NCI-H1694 (cell line): ENCODE results near the gene FAM78B.

ENCODE experiments used
- DNase-seq: peaks from one replicate; lab custom pipeline; 2025; lab: John Stamatoyannopoulos, UW

Gene FAM78B

DNA sequence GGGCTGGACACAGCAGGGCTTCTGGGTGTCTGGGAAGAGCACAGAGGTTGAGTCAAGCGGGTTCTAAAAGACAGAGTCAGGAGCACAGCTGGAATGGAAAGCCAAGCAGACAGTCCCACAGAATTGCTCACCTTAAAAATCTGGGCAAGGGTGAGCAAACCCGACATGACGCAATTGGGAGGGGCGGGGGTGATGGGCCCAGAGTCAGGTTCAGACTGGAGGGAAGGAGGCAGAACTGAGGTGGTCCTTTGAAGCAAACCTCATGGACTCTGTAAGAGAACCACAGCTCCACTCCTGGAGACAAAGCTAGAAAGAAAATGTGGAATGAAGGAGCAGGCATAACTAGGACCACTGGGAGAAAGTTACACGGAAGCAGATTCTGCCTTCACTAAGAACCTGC is 49.0 kb downstream of the FAM78B start:
- DNase-seq: no peak

DNA sequence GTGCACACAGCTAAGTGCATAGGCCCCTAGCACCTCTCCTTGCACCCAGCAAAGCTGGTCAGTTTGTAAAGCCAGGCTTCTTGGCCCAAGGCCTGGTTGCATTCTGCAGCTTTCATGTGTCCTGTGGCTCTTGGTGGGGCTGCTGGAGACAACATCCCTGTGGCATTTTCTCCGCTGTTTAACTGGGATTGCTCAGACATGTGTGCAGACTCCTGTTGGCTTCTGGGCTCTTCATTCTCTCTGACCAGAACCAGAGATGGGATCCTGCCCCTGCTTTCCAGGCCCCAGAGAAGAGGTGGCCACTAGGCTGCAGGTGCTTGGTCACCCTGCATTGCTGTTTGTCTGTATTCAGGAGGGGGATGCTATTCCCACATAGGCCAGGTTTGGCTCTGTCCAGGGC is 50.8 kb downstream of the FAM78B start:
- DNase-seq: no peak

DNA sequence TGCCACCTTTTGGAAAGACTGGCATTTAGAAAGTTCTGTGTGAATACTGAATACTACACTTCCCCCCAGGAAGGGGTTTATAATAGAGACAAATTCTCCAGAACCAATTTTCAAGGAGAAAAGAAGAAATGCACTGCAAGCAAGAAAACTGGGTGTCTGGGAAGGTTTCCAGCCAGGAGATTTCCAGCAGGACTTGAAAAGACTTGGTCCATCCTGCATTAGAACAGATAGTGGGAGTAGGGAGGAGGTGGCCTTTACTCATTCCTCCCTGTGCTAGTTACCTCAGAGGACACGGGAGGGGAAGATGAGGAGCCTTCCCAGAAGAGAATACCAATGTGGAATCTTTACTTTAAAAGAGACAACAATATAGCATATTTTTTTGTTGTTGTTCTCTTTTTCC is 52.4 kb downstream of the FAM78B start:
- no peak for DNase-seq

DNA sequence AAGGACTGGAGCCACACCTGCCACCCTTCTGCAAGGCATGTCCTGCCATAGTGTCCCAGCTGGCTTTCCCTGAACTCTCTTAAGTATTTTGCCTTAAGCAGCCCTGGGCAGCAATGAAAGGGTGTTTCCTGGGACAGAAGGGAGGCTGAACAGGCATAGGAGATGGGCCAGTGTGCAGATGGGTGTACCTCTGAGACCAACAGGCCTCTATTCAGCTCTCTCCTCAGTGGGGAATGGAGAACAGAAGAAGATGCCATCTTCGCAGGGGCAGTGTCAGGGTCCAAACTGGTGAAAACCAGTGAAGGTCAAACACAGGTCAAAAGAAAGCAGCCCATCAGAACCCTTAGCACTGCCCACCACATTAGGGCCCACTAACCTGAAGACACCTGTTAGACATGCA is 53.2 kb downstream of the FAM78B start:
- DNase-seq: no peak

DNA sequence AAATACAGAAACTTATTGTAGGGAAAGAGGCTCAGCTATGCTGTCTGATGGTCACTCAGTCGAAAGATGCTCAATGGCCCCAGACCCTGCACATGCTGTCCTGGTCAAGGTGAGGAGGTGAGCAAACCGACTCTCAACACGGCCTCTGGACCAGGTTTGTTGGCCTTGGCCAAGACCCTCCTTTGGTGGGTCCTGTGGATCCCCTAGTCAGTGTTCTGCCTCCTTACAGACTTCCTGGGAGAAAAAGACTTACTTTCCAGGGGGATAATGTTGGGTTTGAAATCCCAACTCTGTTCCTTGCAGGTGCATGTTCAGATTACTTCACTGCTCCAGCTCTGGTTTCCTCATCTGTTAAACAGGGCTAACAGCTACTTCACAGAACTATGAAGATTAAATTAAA is 53.8 kb downstream of the FAM78B start:
- DNase-seq: no peak

DNA sequence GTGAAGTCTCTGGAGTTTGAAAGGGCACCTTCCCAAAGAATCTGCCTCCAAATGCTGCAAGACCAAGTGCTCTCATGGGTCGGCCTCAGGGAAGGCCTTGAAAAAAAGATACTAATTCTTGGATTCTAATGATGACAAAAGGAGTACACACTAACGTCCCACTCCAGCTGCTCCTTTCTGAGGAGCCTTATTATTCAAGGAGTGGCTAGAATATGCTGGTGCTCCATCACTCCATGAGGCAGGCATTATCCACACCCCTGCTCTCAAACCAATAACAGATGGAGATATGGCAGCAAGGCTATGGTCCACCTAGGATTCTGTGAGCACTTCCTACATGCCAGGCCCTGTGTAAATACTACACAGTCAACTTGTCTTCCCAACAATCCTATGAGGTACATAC is 54.4 kb downstream of the FAM78B start:
- DNase-seq: no peak

DNA sequence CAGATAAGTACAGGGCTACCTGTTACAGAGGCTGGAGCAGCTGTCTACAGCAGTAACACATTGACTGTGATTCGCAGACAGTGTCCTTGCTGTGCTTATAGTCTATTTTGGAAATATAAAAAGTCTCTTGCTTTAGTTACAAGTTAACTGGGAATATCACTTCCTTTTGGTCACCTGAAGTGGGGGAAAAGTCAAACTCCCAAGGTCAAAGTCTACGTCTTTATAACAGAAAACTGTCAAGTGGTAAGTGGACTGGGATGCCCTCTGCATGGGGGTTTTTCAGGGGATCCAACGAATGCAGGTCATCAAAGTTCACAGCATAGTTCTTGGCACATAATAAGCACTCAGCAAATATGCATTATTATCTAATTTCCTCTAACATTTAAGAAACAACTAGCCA is 55.4 kb downstream of the FAM78B start:
- DNase-seq: no peak

DNA sequence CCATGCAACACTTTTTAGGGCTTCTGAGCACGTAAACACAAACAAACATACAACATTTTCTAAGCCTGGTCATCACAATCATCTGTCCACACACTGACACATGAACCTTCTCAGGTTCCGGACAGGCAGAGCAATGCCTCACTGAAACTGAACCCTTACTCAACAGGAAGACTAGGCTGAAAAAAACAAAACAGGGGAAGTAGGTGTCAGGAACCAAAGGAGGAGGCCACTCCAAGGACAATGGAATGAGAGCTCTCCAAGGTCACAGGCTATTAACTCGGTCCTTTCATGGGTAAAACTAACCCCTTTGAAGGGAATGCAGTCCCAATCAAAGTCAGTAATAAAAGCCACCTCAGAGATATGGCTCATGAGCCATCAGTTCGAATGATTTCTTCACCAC is 76.6 kb downstream of the FAM78B start:
- DNase-seq: no peak

DNA sequence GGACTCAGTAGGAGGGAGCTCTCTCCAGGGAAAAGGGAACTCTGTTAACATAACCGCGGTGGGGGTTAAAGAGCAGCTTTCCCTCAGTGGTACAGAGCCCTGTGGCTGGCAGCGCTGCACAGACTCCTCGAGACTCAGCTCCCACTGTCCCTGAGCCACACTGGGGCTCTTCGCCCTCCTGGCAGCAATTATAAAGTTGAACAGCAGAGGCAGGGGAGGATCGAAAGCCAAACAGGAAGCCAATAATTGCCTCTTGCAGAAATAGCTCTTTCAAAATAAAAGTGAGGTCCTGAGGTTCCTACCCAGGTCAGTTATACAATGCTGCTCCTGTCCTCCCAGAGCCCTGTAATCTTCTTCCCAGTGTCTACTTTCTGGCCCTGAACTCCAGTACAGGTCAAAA is 77.0 kb downstream of the FAM78B start:
- DNase-seq: peak; percentile 40

DNA sequence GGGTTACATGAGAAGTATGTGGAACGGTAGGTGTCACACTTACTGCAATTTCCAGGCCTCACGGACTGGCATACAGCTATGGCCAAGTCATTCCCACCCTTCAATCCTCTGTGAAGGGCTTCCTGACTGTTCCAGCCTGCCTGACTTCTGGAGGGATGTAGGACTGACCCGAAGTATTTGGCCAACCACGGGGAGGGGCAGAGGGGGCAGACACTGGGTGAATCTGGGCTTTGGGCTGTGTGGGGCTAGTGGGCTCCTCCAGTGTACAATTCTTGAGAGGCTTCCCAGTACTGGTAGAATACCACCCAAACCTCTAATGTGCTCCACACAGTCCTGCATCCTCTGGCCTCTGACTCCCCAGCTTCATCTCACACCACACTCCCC is 78.2 kb downstream of the FAM78B start:
- no peak for DNase-seq

DNA sequence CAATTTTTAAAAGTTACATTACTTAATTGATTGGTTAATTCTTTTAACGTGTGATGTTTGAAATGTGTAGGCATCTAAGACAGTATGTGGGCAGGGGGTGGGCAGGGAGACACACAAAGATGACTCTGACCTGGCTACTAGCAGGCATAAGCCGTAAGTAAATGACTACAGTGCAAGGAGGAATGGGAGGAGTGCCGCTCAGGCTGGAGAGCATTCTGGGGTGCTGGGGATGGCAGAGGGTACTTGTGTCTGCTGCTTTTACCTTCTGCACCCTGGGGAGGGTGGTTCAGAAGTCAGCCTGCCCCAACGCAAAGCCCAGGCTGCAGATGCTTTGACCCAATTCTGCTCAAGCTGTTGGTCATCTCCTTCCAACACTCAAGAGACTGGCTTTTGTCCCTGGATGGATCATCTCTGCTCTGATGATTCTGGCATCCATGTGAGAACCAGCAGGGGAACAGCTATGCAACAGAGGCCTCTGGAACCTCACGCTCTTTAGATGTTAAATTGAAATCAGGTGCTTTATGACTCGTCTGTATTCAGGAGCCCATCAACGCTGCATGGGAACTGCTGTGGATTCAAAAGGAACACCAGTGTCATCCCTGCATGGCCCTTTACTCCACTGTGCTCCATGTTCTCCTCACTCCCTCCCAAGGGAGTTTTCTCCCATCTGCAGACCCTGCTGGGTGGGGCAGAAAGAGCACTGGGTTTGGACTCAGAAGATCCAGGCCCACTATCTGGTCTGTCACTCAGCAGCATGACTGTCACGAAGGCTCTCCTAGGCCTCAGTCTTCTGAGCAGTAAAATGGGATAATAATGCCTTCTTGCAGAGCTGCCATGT is 78.8 kb downstream of the FAM78B start:
- DNase-seq: no peak

DNA sequence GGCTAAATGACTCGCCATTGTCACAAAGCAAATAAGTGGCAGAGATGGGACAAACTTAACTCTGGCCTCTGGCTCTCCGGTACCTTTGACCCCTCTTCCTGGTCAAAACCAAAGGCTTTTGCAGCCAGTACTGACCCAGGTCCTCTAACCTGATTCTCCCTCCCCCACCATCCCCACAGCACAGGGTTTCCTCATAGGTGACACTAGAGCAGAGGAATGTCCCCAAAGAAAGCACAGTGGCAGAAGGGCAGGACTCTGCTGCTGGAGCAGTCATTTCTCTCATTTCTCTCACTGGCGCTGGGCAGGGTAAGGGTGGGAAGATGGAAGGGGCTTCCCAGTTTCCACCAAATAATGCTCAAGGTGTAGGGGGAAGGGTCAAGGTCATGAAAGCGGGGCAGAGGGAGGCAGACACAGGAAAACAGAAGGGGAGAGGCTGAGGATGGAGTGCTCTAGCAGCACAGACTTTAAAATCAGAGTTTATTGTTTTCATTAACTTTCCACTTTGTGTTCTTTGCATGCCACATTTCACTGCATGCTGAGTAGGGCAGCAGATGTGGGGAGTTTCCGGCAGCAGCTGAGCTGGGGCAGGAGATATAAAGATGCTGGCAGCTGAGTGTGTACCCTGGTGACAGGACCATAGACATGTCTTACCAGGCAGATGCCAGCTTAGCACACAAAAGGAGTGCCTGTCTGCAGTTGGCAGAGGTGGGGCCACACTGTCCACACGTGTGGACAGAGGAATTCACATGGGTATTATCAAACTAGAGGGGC is 80.5 kb downstream of the FAM78B start:
- peak; percentile 40 for DNase-seq

DNA sequence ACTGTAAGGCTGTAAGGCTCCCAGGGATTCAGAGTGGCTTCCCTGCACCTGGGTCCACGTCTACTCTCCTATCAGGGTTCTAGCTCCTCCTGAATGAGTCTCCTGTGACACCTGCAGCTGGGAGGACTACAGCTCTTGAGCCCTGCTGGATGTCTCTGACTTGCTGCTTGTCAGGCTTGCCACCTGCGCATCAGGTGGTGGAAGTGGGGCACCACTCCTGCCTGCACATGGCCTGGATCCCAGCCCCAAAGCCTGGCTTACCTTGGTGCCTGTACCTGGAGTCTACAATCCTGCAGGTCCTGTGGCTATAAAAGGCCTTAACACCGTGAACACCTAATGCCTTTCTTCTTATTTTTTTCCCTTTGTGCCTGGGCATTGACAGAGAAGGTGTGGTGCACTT is 82.2 kb downstream of the FAM78B start:
- DNase-seq: no peak

DNA sequence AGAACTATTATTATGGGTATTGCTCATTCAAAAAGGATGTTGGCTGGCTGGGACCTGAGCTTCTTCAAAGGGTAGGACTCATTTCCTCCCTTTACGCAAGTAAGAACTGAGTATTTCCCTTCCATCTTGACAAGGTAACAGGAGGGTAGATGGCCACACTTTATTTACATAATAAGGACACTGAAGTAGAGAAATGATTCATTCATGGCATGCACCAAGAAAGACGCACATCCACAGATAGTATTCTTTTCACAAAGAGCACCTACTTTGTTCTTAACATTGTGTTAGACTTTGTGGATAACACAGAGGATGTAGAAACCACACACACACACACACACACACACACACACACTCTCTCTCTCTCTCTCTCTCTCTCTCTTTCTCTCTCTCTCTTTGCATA is 82.9 kb downstream of the FAM78B start:
- no peak for DNase-seq

DNA sequence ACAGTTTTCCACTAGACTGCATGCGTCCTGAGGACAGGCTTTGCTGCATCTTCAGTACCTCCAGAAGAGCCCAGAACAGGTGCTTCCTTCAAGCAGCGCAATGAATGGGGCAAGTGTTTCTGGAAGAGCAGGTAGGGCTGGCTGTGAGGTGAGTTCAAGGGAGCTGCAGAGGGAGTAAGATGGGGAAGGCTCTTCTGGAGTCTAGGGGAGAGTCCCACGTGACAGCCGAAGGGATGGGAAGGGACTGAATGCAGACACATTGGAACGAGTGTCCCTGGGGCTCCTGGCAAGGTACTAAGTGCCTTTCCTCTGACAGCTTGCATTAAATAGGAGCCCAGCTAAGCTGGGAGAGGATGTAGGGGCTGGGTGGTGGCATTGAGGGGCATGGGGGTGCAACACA is 84.2 kb downstream of the FAM78B start:
- no peak for DNase-seq

DNA sequence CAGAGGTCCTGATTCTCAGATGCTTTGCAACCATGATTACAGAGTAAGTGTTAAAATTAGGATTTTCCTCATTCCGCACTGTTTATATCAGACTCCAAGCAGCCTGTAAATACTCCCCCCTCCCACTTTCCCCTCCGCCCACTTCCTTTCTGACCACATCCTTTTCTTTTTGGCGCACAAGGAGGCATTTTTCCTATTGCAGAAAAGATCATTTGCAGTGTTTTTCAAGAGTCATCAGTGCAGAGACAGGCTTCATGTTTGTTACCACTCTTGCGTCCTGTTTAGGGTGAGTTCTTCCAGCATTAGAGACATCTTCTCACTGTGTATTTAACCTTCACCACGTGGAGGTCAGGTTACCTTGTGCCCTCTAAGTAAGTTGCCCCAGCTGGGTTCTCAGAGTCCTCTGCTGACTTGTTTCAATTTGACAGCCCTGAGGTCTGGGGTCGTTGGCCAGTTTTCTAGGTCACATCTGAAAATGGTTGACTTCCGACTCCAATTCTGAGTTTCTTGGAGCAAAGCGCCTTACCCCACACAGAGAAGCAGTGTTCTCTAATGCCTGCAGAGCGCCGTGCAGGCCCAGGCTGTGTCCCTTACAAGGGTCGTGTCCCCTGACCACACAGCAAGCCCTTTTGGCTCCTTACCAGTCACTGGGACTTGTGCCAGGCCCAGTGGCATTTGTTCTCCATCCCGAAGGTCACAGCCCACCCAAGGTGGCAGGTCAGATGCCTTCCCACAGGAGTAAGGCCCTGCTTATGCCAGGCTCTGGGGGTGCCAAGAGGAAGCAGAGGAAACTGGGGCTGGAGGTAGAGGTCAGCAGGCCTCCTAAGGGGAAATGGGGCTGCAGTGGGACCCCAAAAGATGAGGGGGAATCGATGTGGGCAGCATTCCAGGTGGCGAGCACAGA is 85.6 kb downstream of the FAM78B start:
- no peak for DNase-seq

DNA sequence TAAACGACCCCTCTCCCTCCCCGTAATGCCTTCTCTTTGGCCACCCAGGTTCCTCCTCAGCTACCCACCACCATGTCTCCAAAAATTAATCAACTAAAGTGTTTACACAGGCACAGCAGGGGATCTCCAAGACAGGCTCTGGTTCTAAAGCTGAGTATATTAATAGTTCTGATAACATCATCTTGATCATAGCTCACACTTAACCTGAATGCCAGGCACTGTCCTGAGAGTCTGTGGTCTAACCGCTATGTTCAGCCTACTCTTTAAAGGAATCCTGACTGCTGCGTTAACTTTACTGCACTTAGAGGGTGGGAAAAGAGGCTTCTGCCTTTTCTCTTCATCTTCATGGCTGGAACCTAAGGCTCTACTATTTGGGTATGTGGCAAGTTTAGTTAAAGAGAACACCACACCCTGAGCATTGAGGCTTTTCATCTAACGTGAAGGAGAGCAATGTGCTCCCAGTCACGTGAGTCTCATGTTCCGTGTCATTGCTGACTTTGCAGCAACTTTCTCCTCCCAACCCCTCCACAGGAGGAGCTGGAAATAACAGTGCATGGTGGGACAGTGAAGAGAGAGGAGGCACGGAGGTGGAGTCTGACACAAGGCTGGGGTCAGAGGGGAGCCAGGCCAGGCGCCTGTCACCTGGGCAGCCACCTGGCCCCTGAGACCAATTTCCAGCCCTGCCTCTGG is 86.4 kb downstream of the FAM78B start:
- DNase-seq: no peak

DNA sequence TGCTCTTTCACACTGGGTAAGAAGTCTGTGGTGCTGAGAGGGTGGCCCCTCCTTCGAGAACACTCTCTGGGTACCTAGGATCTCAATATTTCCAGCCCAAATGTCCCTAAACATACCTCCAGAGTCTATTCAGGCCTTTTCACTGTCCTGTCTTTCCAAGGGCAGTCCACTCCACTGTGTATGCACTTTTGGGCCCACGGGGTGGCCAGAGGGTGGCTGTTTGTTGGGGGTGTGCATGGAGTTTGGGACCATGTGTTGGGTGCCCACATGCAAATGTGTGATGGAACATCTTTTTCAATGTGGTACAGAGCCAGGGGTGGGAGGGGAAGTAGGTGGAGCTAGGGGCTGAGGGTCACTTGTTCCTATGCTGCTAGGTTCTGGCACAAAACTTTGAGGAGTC is 87.5 kb downstream of the FAM78B start:
- DNase-seq: no peak

DNA sequence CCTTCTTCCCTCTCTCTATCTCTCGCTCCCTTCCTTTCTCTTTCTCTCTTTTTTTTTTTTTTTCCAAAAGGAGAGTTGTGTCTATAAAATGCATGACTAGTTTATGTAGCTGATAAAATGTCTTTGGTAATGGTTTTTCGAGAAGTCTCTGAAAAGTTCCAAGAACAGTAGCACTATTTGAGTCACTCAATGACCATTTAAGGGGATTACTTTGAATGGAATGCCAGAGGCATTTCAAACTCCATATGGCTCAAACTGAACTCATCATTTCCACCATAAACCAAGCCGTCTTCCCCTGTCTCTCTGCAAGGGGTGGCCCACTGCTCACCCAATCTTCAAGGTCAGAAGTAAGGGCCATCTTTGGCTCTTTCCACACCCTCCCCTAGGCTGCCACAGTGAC is 93.3 kb downstream of the FAM78B start:
- DNase-seq: no peak

DNA sequence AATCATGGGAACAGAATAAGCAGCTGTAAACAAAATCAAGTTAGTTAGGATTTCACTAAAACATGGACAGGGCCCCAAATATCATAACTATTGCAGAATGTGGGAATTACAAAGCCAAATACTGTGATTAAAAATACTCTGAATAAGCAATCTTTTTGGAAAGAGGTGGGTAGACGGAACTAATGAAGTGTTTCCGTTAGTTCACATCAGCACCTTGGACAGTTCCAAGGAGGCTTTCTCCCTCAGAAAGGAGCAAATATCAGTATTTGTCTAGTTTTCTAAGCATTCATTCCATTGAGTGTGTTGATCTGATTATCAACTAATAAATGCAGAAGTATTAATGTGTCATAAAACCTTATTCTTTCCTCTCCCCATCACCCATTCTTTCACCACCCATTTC is 97.4 kb downstream of the FAM78B start:
- no peak for DNase-seq

DNA sequence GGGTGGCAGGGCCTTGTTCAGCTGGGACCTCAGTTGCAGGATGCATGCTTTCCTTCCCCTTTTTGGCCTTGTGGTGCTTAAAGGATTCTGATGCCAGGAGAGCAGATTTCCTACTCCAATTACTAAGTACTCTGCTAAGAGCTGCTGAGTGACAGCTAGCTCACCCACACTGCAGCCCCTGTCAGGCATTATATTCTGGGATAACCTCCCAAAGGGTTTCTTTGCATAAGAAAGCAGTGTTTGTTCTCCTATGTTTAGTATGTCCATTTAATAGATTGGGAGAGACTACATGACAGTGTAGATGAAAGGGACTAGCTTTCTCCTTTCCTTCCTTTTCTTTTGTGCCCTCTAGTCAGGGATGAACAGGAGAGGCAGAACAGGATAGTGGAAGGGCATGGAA is 100.7 kb downstream of the FAM78B start:
- DNase-seq: no peak

DNA sequence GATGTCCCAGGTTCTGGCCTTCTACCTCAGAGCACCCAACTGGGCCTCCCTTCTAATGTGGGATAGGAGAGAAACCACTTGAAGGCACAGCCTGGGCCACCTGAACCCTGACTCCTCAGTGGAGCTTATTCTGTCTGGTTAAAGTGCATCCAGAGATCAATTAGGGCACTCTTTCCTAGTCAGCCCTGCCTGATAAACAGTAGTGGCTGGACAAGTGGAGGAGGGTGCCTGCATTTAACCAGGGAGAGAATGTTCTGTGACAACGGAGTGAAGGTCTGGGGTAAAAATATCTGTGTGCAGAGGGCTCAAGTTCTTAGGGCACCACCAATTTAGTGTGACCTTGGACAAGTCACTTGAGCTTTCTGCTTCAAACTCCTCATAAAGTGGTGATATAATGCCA is 101.8 kb downstream of the FAM78B start:
- no peak for DNase-seq
